Transverse colon (tissue), 4 donors: ENCODE results near the gene PRTG. TPM values are rescaled to one million over a fixed set of nuclear protein-coding genes. Genes with fewer than 3 reads are reported as not detected.
A peak's percentile ranks its signal among the peaks of the same experiment; 100 is the strongest.

Source experiments
- DNase-seq: peaks from one replicate; pipeline ENCODE4 v3.0.0-alpha.2; 2019
- H3K27ac ChIP-seq, 4 donors: fragments of 200-600 bp; sonication (generic); 2 replicates each; pipeline ENCODE4 v1.5.1; 2016 to 2018; ENCODE audit warnings: inconsistent platforms in 4 of 4
- H3K27me3 ChIP-seq: fragments of 200-600 bp; sonication (generic); 2 replicates; pipeline ENCODE4 v1.5.1; 2017; ENCODE audit warnings: inconsistent platforms
- H3K36me3 ChIP-seq, 4 donors: fragments of 200-600 bp; sonication (generic); 2 replicates each; pipeline ENCODE4 v1.5.1; 2017 to 2019; ENCODE audit warnings: inconsistent platforms in 4 of 4
- H3K4me1 ChIP-seq, 4 donors: fragments of 200-600 bp; sonication (generic); 2 replicates each; pipeline ENCODE4 v1.5.1; 2017 to 2020; ENCODE audit warnings: inconsistent platforms in 4 of 4
- H3K4me3 ChIP-seq, 4 donors: fragments of 200-600 bp; sonication (generic); 1 replicate in 1 of 4; 2 replicates in 3 of 4; pipeline versions ENCODE4 v1.5.1 to v1.6.1; 2017 to 2019; ENCODE audit warnings: inconsistent platforms in 4 of 4
- H3K9me3 ChIP-seq, 2 donors: fragments of 200-600 bp; sonication (generic); 2 replicates each; pipeline ENCODE4 v1.5.1; 2017 to 2019; ENCODE audit warnings: inconsistent platforms in 2 of 2
- CTCF ChIP-seq, 5 experiments: fragments of 200-600 bp in 3 of 5; fragments of 450-650 bp in 2 of 5; sonication (generic) in 3 of 5; IDR thresholded peaks; 1 replicate in 2 of 5; 2 replicates in 3 of 5; pipeline ENCODE4 v1.5.1; 2016 to 2017; ENCODE audit warnings: antibody characterized with exemption in 5 of 5, inconsistent platforms in 3 of 5, mild to moderate bottlenecking in 2 of 5, moderate library complexity in 1 of 5
- EP300 ChIP-seq: sonication (generic); formaldehyde crosslinking; IDR thresholded peaks from one replicate; pipeline ENCODE4 v1.6.1; 2017; ENCODE audit warnings: antibody characterized with exemption, low read depth
- POLR2A ChIP-seq: fragments of 450-650 bp; IDR thresholded peaks from one replicate; pipeline ENCODE4 v1.6.1; 2016; ENCODE audit warnings: antibody characterized with exemption, mild to moderate bottlenecking, moderate library complexity
- POLR2AphosphoS5 ChIP-seq, 3 donors: sonication (generic); formaldehyde crosslinking; IDR thresholded peaks; one replicate each; pipeline ENCODE4 v1.6.1; 2016; ENCODE audit warnings: antibody characterized with exemption in 3 of 3
- WGBS, 2 donors: methylation state at CpG; one replicate each; pipeline ENCODE4 v1.1.5; 2018; ENCODE audit warnings: low coverage in 1 of 2; 5-methylcytosine and 5-hydroxymethylcytosine counted together
- in situ Hi-C, 4 donors: fragments of 200-750 bp; cut with MboI; loops; one replicate each; pipeline versions ENCODE4 v1.15.0 to v1.15.1; 2017; ENCODE audit warnings: low sequenced_read_pairs in 3 of 4, low pct_ligation_motif_present in 1 of 4, low pct_unique_long_range_greater_than_20kb in 1 of 4
- intact Hi-C: fragments of 100-400 bp; cut with DNase I; formaldehyde crosslinking; loops from one replicate; pipeline ENCODE4 v1.15.1; 2023; ENCODE audit warnings: low total_unique reads
- total RNA-seq, 4 donors: library from RNA; depleted of rRNA; stranded (reverse); fragments of >200 nt; gene quantifications; one replicate each; pipeline ENCODE4 v1.1.0, GENCODE V29; 2016

Gene PRTG
- total RNA-seq, 4 donors from 2014 or later = 0.20 to 0.75 (median 0.66) TPM

- 54 to 63% methylated on average over 5 to 9 of the region's 9 CpGs for WGBS, 2 donors
- Histone ChIP-seq H3K27ac (no peak overlapping the region), H3K36me3 (no peaks in the 10 kb centered on the region), H3K9me3 (no peaks in the 10 kb centered on the region), H3K27me3 (peaks cover 4% of the 10 kb centered on the region), H3K4me3 (no peak overlapping the region), H3K4me1 (no peaks in the 10 kb centered on the region)
- intact Hi-C loops (no loop called here), in situ Hi-C loops (no loop called here)
- TF ChIP-seq EP300 (no peak), CTCF (IDR thresholded peaks at IDR 0.05) (peak; percentile 30 to 66 (median 54))
- DNase-seq = peak; percentile 38
Observed at GRCh38 chr15:55774113-55774970, 31.4 kb upstream of the PRTG start.

GRCh38 chr15:55770806-55771205, 27.9 kb upstream of the PRTG start:
- DNase-seq = no peak
- H3K27me3 ChIP-seq = no peaks in the 10 kb centered on the region
- H3K9me3 ChIP-seq = no peaks in the 10 kb centered on the region
- no peak overlapping the region for H3K4me3 ChIP-seq
- H3K4me1 ChIP-seq = no peaks in the 10 kb centered on the region
- no peak overlapping the region for H3K27ac ChIP-seq
- no peak for TF ChIP-seq EP300
- no peak for TF ChIP-seq POLR2A
- no peak for TF ChIP-seq POLR2AphosphoS5 (IDR thresholded peaks at IDR 0.05)
- no peak for TF ChIP-seq CTCF (IDR thresholded peaks at IDR 0.05)
- WGBS, 2 donors = 46 to 64% methylated on average over 2 to 4 of the region's 4 CpGs
- intact Hi-C loops = no loop called here
- in situ Hi-C loops = no loop called here
- no peaks in the 10 kb centered on the region for H3K36me3 ChIP-seq

GRCh38 chr15:55770261-55770660, 27.3 kb upstream of the PRTG start:
- in situ Hi-C loops = no loop called here
- 42 to 59% methylated on average over 4 of the region's 4 CpGs for WGBS, 2 donors
- Histone ChIP-seq H3K27ac (no peak overlapping the region), H3K4me3 (no peak overlapping the region), H3K27me3 (no peaks in the 10 kb centered on the region), H3K4me1 (no peaks in the 10 kb centered on the region), H3K9me3 (no peaks in the 10 kb centered on the region), H3K36me3 (no peaks in the 10 kb centered on the region)
- TF ChIP-seq CTCF (IDR thresholded peaks at IDR 0.05) (no peak), POLR2AphosphoS5 (IDR thresholded peaks at IDR 0.05) (no peak)
- intact Hi-C loops = no loop called here
- DNase-seq = no peak

- DNase-seq = no peak
- TF ChIP-seq CTCF (IDR thresholded peaks at IDR 0.05) (no peak), POLR2AphosphoS5 (IDR thresholded peaks at IDR 0.05) (no peak), EP300 (no peak)
- intact Hi-C loops (no loop called here), in situ Hi-C loops (no loop called here)
- Histone ChIP-seq H3K4me3 (no peak overlapping the region), H3K27ac (no peak overlapping the region), H3K4me1 (no peaks in the 10 kb centered on the region), H3K36me3 (no peaks in the 10 kb centered on the region), H3K9me3 (no peaks in the 10 kb centered on the region), H3K27me3 (no peaks in the 10 kb centered on the region)
- WGBS, 2 donors = 44 to 74% methylated on average over 4 to 10 of the region's 10 CpGs
Observed at GRCh38 chr15:55768670-55769185, 25.8 kb upstream of the PRTG start.
